ENCODE results near the gene DNAJC4.

Gene DNAJC4

GRCh38 chr11:64208796-64209562, 21.4 kb upstream of the DNAJC4 start:
- Histone ChIP-seq H3K9ac (ENCODE audit: low read length in 2 of 2) (peak overlapping the region in 1 of 2 donors; percentile 62), H3K4me3 (ENCODE audit: low read length in 2 of 2) (no peak overlapping the region), H3K36me3 (ENCODE audit: control insufficient read depth in 2 of 2, insufficient read depth in 2 of 2, low read length in 2 of 2) (peaks cover 3 to 12% of the 10 kb centered on the region in 2 donors), H3K27me3 (ENCODE audit: control insufficient read depth in 1 of 2, insufficient read depth in 2 of 2, low read length in 2 of 2) (no peaks in the 10 kb centered on the region), H3K4me1 (ENCODE audit: control insufficient read depth, insufficient read depth, low read length) (peaks cover 24% of the 10 kb centered on the region), H3K9me3 (ENCODE audit: control insufficient read depth in 2 of 2, low read length in 2 of 2) (no peaks in the 10 kb centered on the region), H3K27ac (ENCODE audit: low read length) (peak overlapping the region; percentile 53)

GRCh38 chr11:64209563-64209843, 20.8 kb upstream of the DNAJC4 start:
- Histone ChIP-seq H3K4me3 (ENCODE audit: low read length in 2 of 2) (no peak overlapping the region), H3K36me3 (ENCODE audit: control insufficient read depth in 2 of 2, insufficient read depth in 2 of 2, low read length in 2 of 2) (peaks cover 3 to 9% of the 10 kb centered on the region in 2 donors), H3K9ac (ENCODE audit: low read length in 2 of 2) (no peak overlapping the region), H3K4me1 (ENCODE audit: control insufficient read depth, insufficient read depth, low read length) (peaks cover 19% of the 10 kb centered on the region), H3K27me3 (ENCODE audit: control insufficient read depth in 1 of 2, insufficient read depth in 2 of 2, low read length in 2 of 2) (no peaks in the 10 kb centered on the region), H3K27ac (ENCODE audit: low read length) (no peak overlapping the region), H3K9me3 (ENCODE audit: control insufficient read depth in 2 of 2, low read length in 2 of 2) (no peaks in the 10 kb centered on the region)

GRCh38 chr11:64210301-64211020, 19.9 kb upstream of the DNAJC4 start:
- no peaks in the 10 kb centered on the region for H3K27me3 ChIP-seq (ENCODE audit: control insufficient read depth in 1 of 2, insufficient read depth in 2 of 2, low read length in 2 of 2)
- H3K9ac ChIP-seq (ENCODE audit: low read length in 2 of 2): no peak overlapping the region
- peaks cover 14% of the 10 kb centered on the region for H3K4me1 ChIP-seq (ENCODE audit: control insufficient read depth, insufficient read depth, low read length)
- H3K36me3 ChIP-seq (ENCODE audit: control insufficient read depth in 2 of 2, insufficient read depth in 2 of 2, low read length in 2 of 2): peaks cover 0 to 9% of the 10 kb centered on the region in 2 donors
- H3K27ac ChIP-seq (ENCODE audit: low read length): no peak overlapping the region
- H3K4me3 ChIP-seq (ENCODE audit: low read length in 2 of 2): no peak overlapping the region
- H3K9me3 ChIP-seq (ENCODE audit: control insufficient read depth in 2 of 2, low read length in 2 of 2): no peaks in the 10 kb centered on the region

GRCh38 chr11:64211181-64211872, 19.0 kb upstream of the DNAJC4 start:
- Histone ChIP-seq H3K9ac (ENCODE audit: low read length in 2 of 2) (no peak overlapping the region), H3K4me3 (ENCODE audit: low read length in 2 of 2) (no peak overlapping the region), H3K27me3 (ENCODE audit: control insufficient read depth in 1 of 2, insufficient read depth in 2 of 2, low read length in 2 of 2) (no peaks in the 10 kb centered on the region), H3K27ac (ENCODE audit: low read length) (no peak overlapping the region), H3K36me3 (ENCODE audit: control insufficient read depth in 2 of 2, insufficient read depth in 2 of 2, low read length in 2 of 2) (peaks cover 0 to 7% of the 10 kb centered on the region in 2 donors), H3K4me1 (ENCODE audit: control insufficient read depth, insufficient read depth, low read length) (peaks cover 14% of the 10 kb centered on the region), H3K9me3 (ENCODE audit: control insufficient read depth in 2 of 2, low read length in 2 of 2) (no peaks in the 10 kb centered on the region)

GRCh38 chr11:64216879-64217278, 13.5 kb upstream of the DNAJC4 start:
- Histone ChIP-seq H3K36me3 (ENCODE audit: control insufficient read depth in 2 of 2, insufficient read depth in 2 of 2, low read length in 2 of 2) (peaks cover 0 to under 1% of the 10 kb centered on the region in 2 donors), H3K9me3 (ENCODE audit: control insufficient read depth in 2 of 2, low read length in 2 of 2) (no peaks in the 10 kb centered on the region), H3K27me3 (ENCODE audit: control insufficient read depth in 1 of 2, insufficient read depth in 2 of 2, low read length in 2 of 2) (no peaks in the 10 kb centered on the region), H3K4me1 (ENCODE audit: control insufficient read depth, insufficient read depth, low read length) (no peaks in the 10 kb centered on the region), H3K27ac (ENCODE audit: low read length) (no peak overlapping the region), H3K9ac (ENCODE audit: low read length in 2 of 2) (no peak overlapping the region), H3K4me3 (ENCODE audit: low read length in 2 of 2) (no peak overlapping the region)

- Histone ChIP-seq H3K9me3 (ENCODE audit: control insufficient read depth in 2 of 2, low read length in 2 of 2) (no peaks in the 10 kb centered on the region), H3K27ac (ENCODE audit: low read length) (no peak overlapping the region), H3K4me1 (ENCODE audit: control insufficient read depth, insufficient read depth, low read length) (no peaks in the 10 kb centered on the region), H3K4me3 (ENCODE audit: low read length in 2 of 2) (no peak overlapping the region), H3K9ac (ENCODE audit: low read length in 2 of 2) (no peak overlapping the region), H3K27me3 (ENCODE audit: control insufficient read depth in 1 of 2, insufficient read depth in 2 of 2, low read length in 2 of 2) (no peaks in the 10 kb centered on the region), H3K36me3 (ENCODE audit: control insufficient read depth in 2 of 2, insufficient read depth in 2 of 2, low read length in 2 of 2) (peaks cover 0 to 6% of the 10 kb centered on the region in 2 donors)
Observed at GRCh38 chr11:64218628-64219353, 11.6 kb upstream of the DNAJC4 start.

- no peaks in the 10 kb centered on the region for H3K4me1 ChIP-seq (ENCODE audit: control insufficient read depth, insufficient read depth, low read length)
- H3K4me3 ChIP-seq (ENCODE audit: low read length in 2 of 2): no peak overlapping the region
- peaks cover 0 to 9% of the 10 kb centered on the region in 2 donors for H3K36me3 ChIP-seq (ENCODE audit: control insufficient read depth in 2 of 2, insufficient read depth in 2 of 2, low read length in 2 of 2)
- no peaks in the 10 kb centered on the region for H3K27me3 ChIP-seq (ENCODE audit: control insufficient read depth in 1 of 2, insufficient read depth in 2 of 2, low read length in 2 of 2)
- no peaks in the 10 kb centered on the region for H3K9me3 ChIP-seq (ENCODE audit: control insufficient read depth in 2 of 2, low read length in 2 of 2)
- H3K27ac ChIP-seq (ENCODE audit: low read length): no peak overlapping the region
- H3K9ac ChIP-seq (ENCODE audit: low read length in 2 of 2): no peak overlapping the region
Observed at GRCh38 chr11:64219354-64219684, 11.0 kb upstream of the DNAJC4 start.

- peaks cover 0 to 9% of the 10 kb centered on the region in 2 donors for H3K36me3 ChIP-seq (ENCODE audit: control insufficient read depth in 2 of 2, insufficient read depth in 2 of 2, low read length in 2 of 2)
Observed at GRCh38 chr11:64219755-64220154, 10.6 kb upstream of the DNAJC4 start.

GRCh38 chr11:64220271-64220670, 10.1 kb upstream of the DNAJC4 start:
- Histone ChIP-seq H3K4me1 (ENCODE audit: control insufficient read depth, insufficient read depth, low read length) (peaks cover 8% of the 10 kb centered on the region), H3K27ac (ENCODE audit: low read length) (no peak overlapping the region), H3K9me3 (ENCODE audit: control insufficient read depth in 2 of 2, low read length in 2 of 2) (no peaks in the 10 kb centered on the region), H3K9ac (ENCODE audit: low read length in 2 of 2) (no peak overlapping the region), H3K27me3 (ENCODE audit: control insufficient read depth in 1 of 2, insufficient read depth in 2 of 2, low read length in 2 of 2) (no peaks in the 10 kb centered on the region), H3K4me3 (ENCODE audit: low read length in 2 of 2) (no peak overlapping the region), H3K36me3 (ENCODE audit: control insufficient read depth in 2 of 2, insufficient read depth in 2 of 2, low read length in 2 of 2) (peaks cover 0 to 9% of the 10 kb centered on the region in 2 donors)

More at GRCh38 chr11:64219755-64220154, 10.6 kb upstream of the DNAJC4 start:
- H3K9ac ChIP-seq (ENCODE audit: low read length in 2 of 2): no peak overlapping the region
- no peaks in the 10 kb centered on the region for H3K9me3 ChIP-seq (ENCODE audit: control insufficient read depth in 2 of 2, low read length in 2 of 2)
- no peak overlapping the region for H3K27ac ChIP-seq (ENCODE audit: low read length)
- H3K4me1 ChIP-seq (ENCODE audit: control insufficient read depth, insufficient read depth, low read length): peaks cover 3% of the 10 kb centered on the region
- H3K27me3 ChIP-seq (ENCODE audit: control insufficient read depth in 1 of 2, insufficient read depth in 2 of 2, low read length in 2 of 2): no peaks in the 10 kb centered on the region
- no peak overlapping the region for H3K4me3 ChIP-seq (ENCODE audit: low read length in 2 of 2)

- Histone ChIP-seq H3K4me3 (ENCODE audit: low read length in 2 of 2) (no peak overlapping the region), H3K27me3 (ENCODE audit: control insufficient read depth in 1 of 2, insufficient read depth in 2 of 2, low read length in 2 of 2) (no peaks in the 10 kb centered on the region), H3K9ac (ENCODE audit: low read length in 2 of 2) (no peak overlapping the region), H3K9me3 (ENCODE audit: control insufficient read depth in 2 of 2, low read length in 2 of 2) (no peaks in the 10 kb centered on the region), H3K36me3 (ENCODE audit: control insufficient read depth in 2 of 2, insufficient read depth in 2 of 2, low read length in 2 of 2) (peaks cover 0 to 9% of the 10 kb centered on the region in 2 donors), H3K27ac (ENCODE audit: low read length) (no peak overlapping the region), H3K4me1 (ENCODE audit: control insufficient read depth, insufficient read depth, low read length) (peaks cover 14% of the 10 kb centered on the region)
Observed at GRCh38 chr11:64220798-64221197, 9.6 kb upstream of the DNAJC4 start.

All from stomach smooth muscle (tissue), 2 donors.